Measurements from ENCODE around the gene C11orf86. TPM values are rescaled to one million over a fixed set of nuclear protein-coding genes. Genes with fewer than 3 reads are reported as not detected.

The C11orf86 gene
- total and polyA plus RNA-seq, 10 of the 15 experiments (the other 5 are each of a cell fraction or from before 2014, with no cell fraction given) = not detected

DNA sequence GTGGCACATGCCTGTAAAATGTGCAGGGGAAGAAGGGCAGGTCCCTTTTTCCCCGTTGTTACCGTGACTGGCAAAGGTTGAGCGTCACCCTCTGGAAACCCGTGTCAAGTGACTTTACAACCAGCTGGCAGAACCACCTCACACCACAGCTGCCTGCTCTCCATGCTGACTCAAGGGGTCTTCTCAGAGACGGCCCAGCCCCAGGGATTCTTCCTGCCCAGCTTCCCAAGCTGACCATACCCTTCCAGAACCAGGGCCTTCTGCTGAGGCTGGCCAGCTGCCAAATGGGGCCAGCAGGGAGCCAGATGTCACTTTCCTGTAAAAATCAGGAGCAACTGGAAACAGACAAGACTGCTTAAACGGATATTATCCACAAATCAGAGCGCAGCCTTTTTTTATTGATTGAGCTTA lies 23.2 kb upstream of the C11orf86 start:
- no peak overlapping the region for H2AFZ ChIP-seq (ENCODE audit: control insufficient read depth, low read depth, low read length)
- no TSS peak for BruUV-seq (replicated peaks)
- in situ Hi-C loops (cut with MboI) = no loop called here
- WGBS (ENCODE audit: insufficient coverage, insufficient replicate concordance, low lambda C conversion rate, missing lambda C conversion rate) = 62% methylated on average over 7 of the region's 7 CpGs
- ChIA-PET RAD21 (ENCODE audit: unreplicated experiment) (no interaction called here), POLR2A (no interaction called here), SMC1A (ENCODE audit: uncharacterized antibody, unreplicated experiment) (interaction anchor here (0.6 kb wide), 1 partner anchor 19 kb away, joined by 4 read pairs; no protein-coding TSS in a partner anchor), CTCF (no interaction called here)
- peaks cover 2% of the 10 kb centered on the region; the same call in 1 of the 2 replicates for H3K4me1 ChIP-seq (ENCODE audit: control insufficient read depth, insufficient read depth, low read length)
- no peak overlapping the region for H3K4me3 ChIP-seq
- intact Hi-C loops (cut with micrococcal nuclease; ENCODE audit: unreplicated experiment) = no loop called here
- no peak overlapping the region for H3K4me2 ChIP-seq (ENCODE audit: control insufficient read depth, insufficient read depth)
- H3K27me3 ChIP-seq (replicated peaks in 1 of 2; ENCODE audit: control insufficient read depth in 2 of 2, insufficient read depth in 2 of 2, low read length in 1 of 2) = no peaks in the 10 kb centered on the region; a peak in 3 of 4 replicates
- no peak for TF ChIP-seq ZBTB40 (IDR thresholded peaks at IDR 0.05; ENCODE audit: borderline replicate concordance)
- TF ChIP-seq TCF12 (IDR thresholded peaks at IDR 0.05; ENCODE audit: low read depth, low read length) = no peak
- TF ChIP-seq MXI1 (IDR thresholded peaks at IDR 0.05; ENCODE audit: low read depth, low read length) = no peak
- no peak for TF ChIP-seq IRF4 (IDR thresholded peaks at IDR 0.05; ENCODE audit: low read depth, low read length)
- no peak for TF ChIP-seq E2F4 (IDR thresholded peaks at IDR 0.05; ENCODE audit: low read depth, low read length)
- no peak for TF ChIP-seq TBL1XR1 (IDR thresholded peaks at IDR 0.05; ENCODE audit: low read depth, low read length)
- TF ChIP-seq, protein P1, sequence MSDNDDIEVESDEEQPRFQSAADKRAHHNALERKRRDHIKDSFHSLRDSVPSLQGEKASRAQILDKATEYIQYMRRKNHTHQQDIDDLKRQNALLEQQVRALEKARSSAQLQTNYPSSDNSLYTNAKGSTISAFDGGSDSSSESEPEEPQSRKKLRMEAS (IDR thresholded peaks at IDR 0.05; ENCODE audit: low read depth, low read length) = no peak
- TF ChIP-seq KAT2A (conservative IDR thresholded peaks at IDR 0.05; ENCODE audit: control insufficient read depth, low read depth, low read length) = no peak
- TF ChIP-seq, protein P2, sequence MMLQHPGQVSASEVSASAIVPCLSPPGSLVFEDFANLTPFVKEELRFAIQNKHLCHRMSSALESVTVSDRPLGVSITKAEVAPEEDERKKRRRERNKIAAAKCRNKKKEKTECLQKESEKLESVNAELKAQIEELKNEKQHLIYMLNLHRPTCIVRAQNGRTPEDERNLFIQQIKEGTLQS (IDR thresholded peaks at IDR 0.05; ENCODE audit: borderline replicate concordance, extremely low read depth, low read depth, low read length) = no peak
- TF ChIP-seq, protein P3, sequence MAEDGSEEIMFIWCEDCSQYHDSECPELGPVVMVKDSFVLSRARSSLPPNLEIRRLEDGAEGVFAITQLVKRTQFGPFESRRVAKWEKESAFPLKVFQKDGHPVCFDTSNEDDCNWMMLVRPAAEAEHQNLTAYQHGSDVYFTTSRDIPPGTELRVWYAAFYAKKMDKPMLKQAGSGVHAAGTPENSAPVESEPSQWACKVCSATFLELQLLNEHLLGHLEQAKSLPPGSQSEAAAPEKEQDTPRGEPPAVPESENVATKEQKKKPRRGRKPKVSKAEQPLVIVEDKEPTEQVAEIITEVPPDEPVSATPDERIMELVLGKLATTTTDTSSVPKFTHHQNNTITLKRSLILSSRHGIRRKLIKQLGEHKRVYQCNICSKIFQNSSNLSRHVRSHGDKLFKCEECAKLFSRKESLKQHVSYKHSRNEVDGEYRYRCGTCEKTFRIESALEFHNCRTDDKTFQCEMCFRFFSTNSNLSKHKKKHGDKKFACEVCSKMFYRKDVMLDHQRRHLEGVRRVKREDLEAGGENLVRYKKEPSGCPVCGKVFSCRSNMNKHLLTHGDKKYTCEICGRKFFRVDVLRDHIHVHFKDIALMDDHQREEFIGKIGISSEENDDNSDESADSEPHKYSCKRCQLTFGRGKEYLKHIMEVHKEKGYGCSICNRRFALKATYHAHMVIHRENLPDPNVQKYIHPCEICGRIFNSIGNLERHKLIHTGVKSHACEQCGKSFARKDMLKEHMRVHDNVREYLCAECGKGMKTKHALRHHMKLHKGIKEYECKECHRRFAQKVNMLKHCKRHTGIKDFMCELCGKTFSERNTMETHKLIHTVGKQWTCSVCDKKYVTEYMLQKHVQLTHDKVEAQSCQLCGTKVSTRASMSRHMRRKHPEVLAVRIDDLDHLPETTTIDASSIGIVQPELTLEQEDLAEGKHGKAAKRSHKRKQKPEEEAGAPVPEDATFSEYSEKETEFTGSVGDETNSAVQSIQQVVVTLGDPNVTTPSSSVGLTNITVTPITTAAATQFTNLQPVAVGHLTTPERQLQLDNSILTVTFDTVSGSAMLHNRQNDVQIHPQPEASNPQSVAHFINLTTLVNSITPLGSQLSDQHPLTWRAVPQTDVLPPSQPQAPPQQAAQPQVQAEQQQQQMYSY (CRISPR knock-in tag; IDR thresholded peaks at IDR 0.05) = no peak
- no peak for TF ChIP-seq NFXL1 (IDR thresholded peaks at IDR 0.05; ENCODE audit: borderline replicate concordance)
- no peaks in the 10 kb centered on the region for H3K36me3 ChIP-seq (ENCODE audit: control insufficient read depth in 2 of 2, insufficient read depth in 2 of 2, low read length in 1 of 2)
- DNase-seq (ENCODE audit: low read depth, low spot score) = no peak
- no peak for FAIRE-seq
- no peak for ATAC-seq
- H3K9ac ChIP-seq (ENCODE audit: control insufficient read depth, insufficient read depth, low read length) = no peak overlapping the region
- no peak overlapping the region for H3K27ac ChIP-seq (ENCODE audit: control insufficient read depth, insufficient read depth)
- no peaks in the 10 kb centered on the region for H3K79me2 ChIP-seq (ENCODE audit: control insufficient read depth, insufficient read depth, low read length)
- H3K9me3 ChIP-seq (replicated peaks; ENCODE audit: control insufficient read depth, insufficient read depth, low read length) = no peaks in the 10 kb centered on the region
- H4K20me1 ChIP-seq (ENCODE audit: control insufficient read depth, insufficient read depth) = no peaks in the 10 kb centered on the region
